ENCODE results near the gene PCLO. TPM values are rescaled to one million over a fixed set of nuclear protein-coding genes. Genes with fewer than 3 reads are reported as not detected.

The PCLO gene
- polyA plus RNA-seq, 1 donor (not counting 4 experiments of a cell fraction or from before 2014, with no cell fraction given), result 1.8 TPM

DNA sequence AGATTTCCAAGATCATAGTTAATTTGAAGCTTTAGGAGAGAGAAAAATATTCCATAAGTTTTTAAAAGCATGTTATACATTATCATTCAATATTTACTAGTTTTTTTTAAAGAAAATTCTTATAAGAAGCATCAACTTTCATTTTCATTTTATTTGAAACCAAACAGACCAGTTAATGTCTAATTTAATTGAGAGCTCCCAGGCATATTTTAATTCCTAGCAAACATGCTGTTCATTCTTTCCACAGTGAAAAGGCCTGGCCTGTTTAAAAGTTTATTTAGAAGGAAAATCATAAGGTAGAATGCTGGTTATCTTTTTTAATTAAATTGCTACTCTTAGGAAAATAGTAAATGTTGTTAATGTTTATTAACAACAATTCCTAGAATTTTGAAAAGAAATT, 324.4 kb downstream of the PCLO start:
- Histone ChIP-seq H3K4me2 (ENCODE audit: control insufficient read depth, extremely low read depth, insufficient read depth, low read depth, low read length) (no peak overlapping the region), H3K4me1 (ENCODE audit: control insufficient read depth, extremely low read depth, insufficient read depth, low read length) (no peaks in the 10 kb centered on the region), H2AFZ (ENCODE audit: control insufficient read depth, low read length) (no peak overlapping the region), H3K4me3 (ENCODE audit: control insufficient read depth in 2 of 3, extremely low read depth in 1 of 3, insufficient read depth in 2 of 3, low read depth in 1 of 3, low read length in 3 of 3) (no peak overlapping the region), H3K9me3 (ENCODE audit: control insufficient read depth, low read depth, low read length) (no peaks in the 10 kb centered on the region), H3K9ac (ENCODE audit: control insufficient read depth, extremely low read depth, insufficient read depth, low read length) (no peak overlapping the region), H3K27me3 (ENCODE audit: control insufficient read depth, extremely low read depth, insufficient read depth, low read length) (no peaks in the 10 kb centered on the region), H3K79me2 (ENCODE audit: control insufficient read depth, insufficient read depth, low read length) (no peaks in the 10 kb centered on the region), H3K9me1 (ENCODE audit: control insufficient read depth, extremely low read depth, insufficient read depth, low read length) (no peaks in the 10 kb centered on the region), H3K27ac (ENCODE audit: control insufficient read depth, insufficient read depth, low read length) (no peak overlapping the region), H3K36me3 (ENCODE audit: control insufficient read depth in 2 of 2, extremely low read depth in 1 of 2, insufficient read depth in 2 of 2, low read length in 2 of 2) (no peaks in the 10 kb centered on the region), H4K20me1 (ENCODE audit: control insufficient read depth, extremely low read depth, insufficient read depth, low read length) (no peaks in the 10 kb centered on the region)
- dilution Hi-C loops (cut with MboI; ENCODE audit: extremely low pct_ligation_motif_present, low sequenced_read_pairs), result no loop called here
- no peak for FAIRE-seq
- DNase-seq (ENCODE audit: low read depth, low spot score), result no peak
- TF ChIP-seq EZH2 (IDR thresholded peaks at IDR 0.05; ENCODE audit: low read length) (no peak), CTCF (optimal IDR thresholded peaks at IDR 0.05 in 1 of 3, IDR thresholded peaks at IDR 0.05 in 1 of 3, conservative IDR thresholded peaks at IDR 0.05 in 1 of 3; ENCODE audit: extremely low read depth in 1 of 3, insufficient read depth in 2 of 3, low read length in 3 of 3) (no peak)

DNA sequence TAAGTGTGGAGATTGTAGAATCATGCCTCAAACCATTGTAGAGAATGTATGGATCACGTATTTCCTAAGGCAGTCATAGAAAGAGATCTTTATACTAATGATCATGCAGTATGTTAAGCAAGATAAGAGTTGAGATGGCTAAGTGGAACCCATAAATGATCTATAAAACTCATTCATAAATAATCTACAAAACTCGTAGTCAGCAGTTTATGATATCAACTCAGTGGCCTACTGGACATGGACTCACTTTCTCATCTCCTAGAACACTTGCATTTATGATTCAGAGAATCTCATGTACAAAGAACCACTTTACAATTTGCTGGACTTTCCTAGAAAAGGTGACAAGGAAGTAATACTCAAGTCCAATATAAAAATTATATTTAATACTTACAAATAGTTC, 339.6 kb downstream of the PCLO start:
- Histone ChIP-seq H3K4me3 (ENCODE audit: control insufficient read depth in 2 of 3, extremely low read depth in 1 of 3, insufficient read depth in 2 of 3, low read depth in 1 of 3, low read length in 3 of 3) (no peak overlapping the region), H3K27me3 (ENCODE audit: control insufficient read depth, extremely low read depth, insufficient read depth, low read length) (no peaks in the 10 kb centered on the region), H2AFZ (ENCODE audit: control insufficient read depth, low read length) (no peak overlapping the region), H3K9me1 (ENCODE audit: control insufficient read depth, extremely low read depth, insufficient read depth, low read length) (no peaks in the 10 kb centered on the region), H4K20me1 (ENCODE audit: control insufficient read depth, extremely low read depth, insufficient read depth, low read length) (no peaks in the 10 kb centered on the region), H3K9me3 (ENCODE audit: control insufficient read depth, low read depth, low read length) (no peaks in the 10 kb centered on the region), H3K4me2 (ENCODE audit: control insufficient read depth, extremely low read depth, insufficient read depth, low read depth, low read length) (no peak overlapping the region), H3K27ac (ENCODE audit: control insufficient read depth, insufficient read depth, low read length) (no peak overlapping the region), H3K4me1 (ENCODE audit: control insufficient read depth, extremely low read depth, insufficient read depth, low read length) (no peaks in the 10 kb centered on the region), H3K36me3 (ENCODE audit: control insufficient read depth in 2 of 2, extremely low read depth in 1 of 2, insufficient read depth in 2 of 2, low read length in 2 of 2) (no peaks in the 10 kb centered on the region), H3K9ac (ENCODE audit: control insufficient read depth, extremely low read depth, insufficient read depth, low read length) (no peak overlapping the region), H3K79me2 (ENCODE audit: control insufficient read depth, insufficient read depth, low read length) (no peaks in the 10 kb centered on the region)
- DNase-seq (ENCODE audit: low read depth, low spot score) (no peak), FAIRE-seq (no peak)
- TF ChIP-seq EZH2 (IDR thresholded peaks at IDR 0.05; ENCODE audit: low read length) (no peak), CTCF (optimal IDR thresholded peaks at IDR 0.05 in 1 of 3, IDR thresholded peaks at IDR 0.05 in 1 of 3, conservative IDR thresholded peaks at IDR 0.05 in 1 of 3; ENCODE audit: extremely low read depth in 1 of 3, insufficient read depth in 2 of 3, low read length in 3 of 3) (no peak)
- dilution Hi-C loops (cut with MboI; ENCODE audit: extremely low pct_ligation_motif_present, low sequenced_read_pairs), result no loop called here

Data from keratinocyte (primary cell).